Activated naive CD8-positive, alpha-beta T cell treated with anti-CD3 and anti-CD28 coated beads, Interleukin-2, amount 10 ng/mL, durations not matched to agents 7 days and 5 days (primary cell): ENCODE results near the gene SCAF4. TPM values are rescaled to one million over a fixed set of nuclear protein-coding genes. Genes with fewer than 3 reads are reported as not detected.

Source experiments
- ATAC-seq: fragments of 150-1000 bp; cut with Tn5 transposase; one replicate; pipeline ENCODE4 v1.10.0; 2021; ENCODE audit warnings: low read depth, moderate library complexity
- POLR2A ChIA-PET: fragments of 350-600 bp; sonication (Branson Sonifier 250); formaldehyde crosslinking; loops from one replicate; lab custom pipeline; 2021; ENCODE audit warnings: antibody characterized with exemption; lab: Charles Lee
- DNase-seq: peaks from one replicate; pipeline ENCODE4 v3.0.0; 2021
- H3K27ac Mint-ChIP-seq: one replicate; pipeline ENCODE4 v1.8.0; 2022; ENCODE audit warnings: mild to moderate bottlenecking, mixed read lengths
- H3K27me3 Mint-ChIP-seq: one replicate; pipeline ENCODE4 v1.8.0; 2022; ENCODE audit warnings: mild to moderate bottlenecking, moderate library complexity, mixed read lengths
- H3K36me3 Mint-ChIP-seq: one replicate; pipeline ENCODE4 v1.8.0; 2021; ENCODE audit warnings: mild to moderate bottlenecking, mixed read lengths
- H3K4me1 Mint-ChIP-seq: one replicate; pipeline ENCODE4 v1.8.0; 2021; ENCODE audit warnings: mixed read lengths
- H3K4me3 Mint-ChIP-seq: one replicate; pipeline ENCODE4 v1.8.0; 2022; ENCODE audit warnings: mild to moderate bottlenecking, moderate library complexity, mixed read lengths
- H3K9me3 Mint-ChIP-seq: one replicate; pipeline ENCODE4 v1.8.0; 2021; ENCODE audit warnings: mixed read lengths
- total RNA-seq, 2 experiments: library from RNA; stranded (reverse); gene quantifications; one replicate each; pipeline ENCODE4 v1.2.3, GENCODE V29; 2021

The SCAF4 gene
- total RNA-seq, 2 experiments from 2014 or later, result 56.9 to 57.9 TPM

- no peak for ATAC-seq
- no peaks in the 10 kb centered on the region for H3K27me3 Mint-ChIP-seq
- POLR2A ChIA-PET, result interaction anchor here (0.5 to 0.7 kb wide), 3 partner anchors 8 to 1039 kb away, joined by 3 to 4 read pairs (median 3); partner anchors contain the start of gene PAXBP1
- no peaks in the 10 kb centered on the region for H3K36me3 Mint-ChIP-seq
- H3K27ac Mint-ChIP-seq, result no peak overlapping the region
- H3K4me1 Mint-ChIP-seq, result peaks cover 6% of the 10 kb centered on the region
- no peak overlapping the region for H3K4me3 Mint-ChIP-seq
- DNase-seq, result peak; percentile 46
- H3K9me3 Mint-ChIP-seq, result no peaks in the 10 kb centered on the region
Observed at GRCh38 chr21:31732597-31733550, 956 bp upstream of the SCAF4 start.

GRCh38 chr21:31731056-31731856 lies 662 bp downstream of the SCAF4 start:
- peak overlapping the region; percentile 79 for H3K27ac Mint-ChIP-seq
- peaks cover 6% of the 10 kb centered on the region for H3K4me1 Mint-ChIP-seq
- H3K9me3 Mint-ChIP-seq, result no peaks in the 10 kb centered on the region
- H3K36me3 Mint-ChIP-seq, result peaks cover 3% of the 10 kb centered on the region
- ATAC-seq, result peak; percentile 36
- H3K4me3 Mint-ChIP-seq, result peak overlapping the region; percentile 86
- POLR2A ChIA-PET, result interaction anchor here (0.6 kb wide), 1 partner anchor 20 kb away, joined by 4 read pairs; no protein-coding TSS in a partner anchor
- H3K27me3 Mint-ChIP-seq, result no peaks in the 10 kb centered on the region
- no peak for DNase-seq

- Mint-ChIP-seq H3K27me3 (no peaks in the 10 kb centered on the region), H3K36me3 (peaks cover 3% of the 10 kb centered on the region), H3K27ac (peak overlapping the region; percentile 79), H3K4me1 (peaks cover 6% of the 10 kb centered on the region), H3K9me3 (no peaks in the 10 kb centered on the region), H3K4me3 (peak overlapping the region; percentile 86)
- DNase-seq, result no peak
- no peak for ATAC-seq
- POLR2A ChIA-PET, result no interaction called here
Observed at GRCh38 chr21:31730712-31731055, 1.2 kb downstream of the SCAF4 start.

GRCh38 chr21:31729622-31730343 lies 2.1 kb downstream of the SCAF4 start:
- H3K9me3 Mint-ChIP-seq, result no peaks in the 10 kb centered on the region
- DNase-seq (no peak), ATAC-seq (no peak)
- H3K27ac Mint-ChIP-seq, result no peak overlapping the region
- H3K27me3 Mint-ChIP-seq, result no peaks in the 10 kb centered on the region
- H3K4me3 Mint-ChIP-seq, result peak overlapping the region; percentile 86
- H3K4me1 Mint-ChIP-seq, result peaks cover 15% of the 10 kb centered on the region
- H3K36me3 Mint-ChIP-seq, result peaks cover 8% of the 10 kb centered on the region
- POLR2A ChIA-PET, result no interaction called here

- POLR2A ChIA-PET, result no interaction called here
- Mint-ChIP-seq H3K27ac (no peak overlapping the region), H3K4me1 (peaks cover 19% of the 10 kb centered on the region), H3K27me3 (no peaks in the 10 kb centered on the region), H3K9me3 (no peaks in the 10 kb centered on the region), H3K36me3 (peaks cover 8% of the 10 kb centered on the region), H3K4me3 (no peak overlapping the region)
- no peak for ATAC-seq
- no peak for DNase-seq
Observed at GRCh38 chr21:31728952-31729351, 3.0 kb downstream of the SCAF4 start.

GRCh38 chr21:31728191-31728590 lies 3.7 kb downstream of the SCAF4 start:
- ATAC-seq, result no peak
- POLR2A ChIA-PET, result no interaction called here
- Mint-ChIP-seq H3K4me3 (no peak overlapping the region), H3K27ac (no peak overlapping the region), H3K36me3 (peaks cover 12% of the 10 kb centered on the region), H3K4me1 (peaks cover 24% of the 10 kb centered on the region), H3K9me3 (no peaks in the 10 kb centered on the region), H3K27me3 (no peaks in the 10 kb centered on the region)
- no peak for DNase-seq

- POLR2A ChIA-PET, result no interaction called here
- Mint-ChIP-seq H3K27ac (no peak overlapping the region), H3K9me3 (no peaks in the 10 kb centered on the region), H3K4me1 (peaks cover 25% of the 10 kb centered on the region), H3K27me3 (no peaks in the 10 kb centered on the region), H3K4me3 (no peak overlapping the region), H3K36me3 (peaks cover 12% of the 10 kb centered on the region)
- DNase-seq, result no peak
- ATAC-seq, result no peak
Observed at GRCh38 chr21:31727181-31727580, 4.7 kb downstream of the SCAF4 start.

GRCh38 chr21:31726407-31726806 lies 5.5 kb downstream of the SCAF4 start:
- no peak for ATAC-seq
- POLR2A ChIA-PET, result no interaction called here
- no peak overlapping the region for H3K4me3 Mint-ChIP-seq
- no peaks in the 10 kb centered on the region for H3K27me3 Mint-ChIP-seq
- H3K36me3 Mint-ChIP-seq, result peaks cover 12% of the 10 kb centered on the region
- H3K4me1 Mint-ChIP-seq, result peaks cover 27% of the 10 kb centered on the region
- no peak for DNase-seq
- no peak overlapping the region for H3K27ac Mint-ChIP-seq
- no peaks in the 10 kb centered on the region for H3K9me3 Mint-ChIP-seq

GRCh38 chr21:31725202-31725839 lies 6.6 kb downstream of the SCAF4 start:
- Mint-ChIP-seq H3K27me3 (no peaks in the 10 kb centered on the region), H3K4me1 (peaks cover 33% of the 10 kb centered on the region), H3K4me3 (no peak overlapping the region), H3K9me3 (no peaks in the 10 kb centered on the region), H3K36me3 (peaks cover 12% of the 10 kb centered on the region), H3K27ac (no peak overlapping the region)
- ATAC-seq (peak; percentile 61), DNase-seq (no peak)
- POLR2A ChIA-PET, result interaction anchor here (0.6 kb wide), 1 partner anchor 71 kb away, joined by 4 read pairs; no protein-coding TSS in a partner anchor

- H3K4me1 Mint-ChIP-seq, result peaks cover 37% of the 10 kb centered on the region
- ATAC-seq (no peak), DNase-seq (no peak)
- H3K27me3 Mint-ChIP-seq, result no peaks in the 10 kb centered on the region
- H3K4me3 Mint-ChIP-seq, result no peak overlapping the region
- no peaks in the 10 kb centered on the region for H3K9me3 Mint-ChIP-seq
- H3K27ac Mint-ChIP-seq, result no peak overlapping the region
- H3K36me3 Mint-ChIP-seq, result peaks cover 16% of the 10 kb centered on the region
- POLR2A ChIA-PET, result no interaction called here
Observed at GRCh38 chr21:31724552-31724951, 7.4 kb downstream of the SCAF4 start.

GRCh38 chr21:31721381-31721780 lies 10.5 kb downstream of the SCAF4 start:
- peaks cover 40% of the 10 kb centered on the region for H3K4me1 Mint-ChIP-seq
- ATAC-seq (no peak), DNase-seq (no peak)
- peaks cover 19% of the 10 kb centered on the region for H3K36me3 Mint-ChIP-seq
- H3K27ac Mint-ChIP-seq, result no peak overlapping the region
- POLR2A ChIA-PET, result no interaction called here
- H3K9me3 Mint-ChIP-seq, result no peaks in the 10 kb centered on the region
- no peak overlapping the region for H3K4me3 Mint-ChIP-seq
- H3K27me3 Mint-ChIP-seq, result no peaks in the 10 kb centered on the region

- Mint-ChIP-seq H3K36me3 (peaks cover 19% of the 10 kb centered on the region), H3K4me3 (no peak overlapping the region), H3K27ac (no peak overlapping the region), H3K4me1 (peaks cover 41% of the 10 kb centered on the region), H3K9me3 (no peaks in the 10 kb centered on the region), H3K27me3 (no peaks in the 10 kb centered on the region)
- no peak for DNase-seq
- ATAC-seq, result no peak
- POLR2A ChIA-PET, result no interaction called here
Observed at GRCh38 chr21:31720739-31721138, 11.2 kb downstream of the SCAF4 start.
